PC-9 (cell line): ENCODE measurements around the gene SLC25A41.

Experiments used
- CTCF ChIP-seq: fragments of 200-600 bp; sonication (generic); conservative IDR thresholded peaks from 2 replicates; pipeline ENCODE4 v1.6.1; 2017; ENCODE audit warnings: mixed run types, antibody characterized with exemption, mild to moderate bottlenecking, moderate library complexity
- EZH2 ChIP-seq: fragments of 200-600 bp; sonication (generic); IDR thresholded peaks from 2 replicates; pipeline ENCODE4 v1.8.0; 2017; ENCODE audit warnings: antibody characterized with exemption, low read depth

GRCh38 chr19:6481541-6482342 lies 48.2 kb upstream of the SLC25A41 start, which contains the start of gene DENND1C:
- TF ChIP-seq CTCF, result peak; percentile 57
- no peak for TF ChIP-seq EZH2
